HepG2 (cell line): ENCODE results near the gene PSMB3. TPM values are rescaled to one million over a fixed set of nuclear protein-coding genes. Genes with fewer than 3 reads are reported as not detected.

Experiments
- ARNT ChIP-seq: fragments of 450-650 bp; IDR thresholded peaks from 2 replicates; pipeline ENCODE4 v1.6.1; 2017
- BRCA1 ChIP-seq: sonication (generic); formaldehyde crosslinking; IDR thresholded peaks from 2 replicates; pipeline ENCODE4 v1.4.0; 2020; ENCODE audit warnings: missing genetic modification reagents
- BRF2 ChIP-seq: sonication (generic); formaldehyde crosslinking; IDR thresholded peaks from 2 replicates; pipeline ENCODE4 v1.8.1; 2022; ENCODE audit warnings: mild to moderate bottlenecking, missing genetic modification reagents
- DNMT1 ChIP-seq: sonication (generic); formaldehyde crosslinking; IDR thresholded peaks from 2 replicates; pipeline ENCODE4 v1.5.1; 2020; ENCODE audit warnings: mild to moderate bottlenecking, missing genetic modification reagents
- FOSL1 ChIP-seq: sonication (generic); formaldehyde crosslinking; IDR thresholded peaks from 2 replicates; pipeline ENCODE4 v1.9.0; 2021; ENCODE audit warnings: missing genetic modification reagents, borderline replicate concordance
- FOXC1 ChIP-seq: sonication (generic); formaldehyde crosslinking; IDR thresholded peaks from 2 replicates; pipeline ENCODE4 v1.8.0; 2022; ENCODE audit warnings: mild to moderate bottlenecking, missing genetic modification reagents, borderline replicate concordance
- FOXM1 ChIP-seq: sonication (generic); formaldehyde crosslinking; IDR thresholded peaks from 2 replicates; pipeline ENCODE4 v1.5.0; 2020; ENCODE audit warnings: missing genetic modification reagents
- KLF16 ChIP-seq, 2 experiments: sonication (generic) in 1 of 2; formaldehyde crosslinking in 1 of 2; IDR thresholded peaks; 2 replicates each; pipeline versions ENCODE4 v1.6.1 to v1.8.0; 2016 to 2023; ENCODE audit warnings: missing genetic modification reagents in 2 of 2, missing compliant biosample characterization in 1 of 2
- KMT2B ChIP-seq: IDR thresholded peaks from 2 replicates; pipeline ENCODE4 v1.6.1; 2016; ENCODE audit warnings: missing genetic modification reagents, missing compliant biosample characterization
- MYC ChIP-seq: sonication (generic); formaldehyde crosslinking; IDR thresholded peaks from 2 replicates; pipeline ENCODE4 v1.9.0; 2021; ENCODE audit warnings: missing genetic modification reagents, borderline replicate concordance
- MZF1 ChIP-seq: sonication (generic); formaldehyde crosslinking; IDR thresholded peaks from 2 replicates; pipeline ENCODE4 v1.8.1; 2023; ENCODE audit warnings: mild to moderate bottlenecking, missing genetic modification reagents, borderline replicate concordance
- PCBP2 ChIP-seq: fragments of 200-400 bp; formaldehyde crosslinking; optimal IDR thresholded peaks from 2 replicates; pipeline ENCODE3; 2018; ENCODE audit warnings: low read length, low read depth; ENCODE audit not compliant: poor library complexity, severe bottlenecking
- TAF15 ChIP-seq: fragments of 200-400 bp; formaldehyde crosslinking; IDR thresholded peaks from one replicate; pipeline ENCODE4 v1.6.1; 2018; ENCODE audit warnings: mild to moderate bottlenecking, low read depth, low read length; ENCODE audit not compliant: poor library complexity, severe bottlenecking
- ZBTB1 ChIP-seq: sonication (generic); formaldehyde crosslinking; IDR thresholded peaks from 2 replicates; pipeline ENCODE4 v1.4.0; 2020; ENCODE audit warnings: missing genetic modification reagents, borderline replicate concordance
- ZFP90 ChIP-seq: sonication (generic); formaldehyde crosslinking; IDR thresholded peaks from 2 replicates; pipeline ENCODE4 v1.8.0; 2022; ENCODE audit warnings: missing genetic modification reagents, mild to moderate bottlenecking, inconsistent platforms, borderline replicate concordance
- ZNF232 ChIP-seq: sonication (generic); formaldehyde crosslinking; IDR thresholded peaks from 2 replicates; pipeline ENCODE4 v1.4.0; 2020; ENCODE audit warnings: missing genetic modification reagents, borderline replicate concordance
- ZNF280D ChIP-seq: sonication (generic); formaldehyde crosslinking; IDR thresholded peaks from 2 replicates; pipeline ENCODE4 v1.5.1; 2020; ENCODE audit warnings: mild to moderate bottlenecking, missing genetic modification reagents
- ZNF34 ChIP-seq: sonication (generic); formaldehyde crosslinking; IDR thresholded peaks from 2 replicates; pipeline ENCODE4 v1.4.0; 2020; ENCODE audit warnings: mild to moderate bottlenecking, missing genetic modification reagents, borderline replicate concordance
- ZNF713 ChIP-seq: sonication (generic); formaldehyde crosslinking; IDR thresholded peaks from 2 replicates; pipeline ENCODE4 v1.4.0; 2020; ENCODE audit warnings: mild to moderate bottlenecking, missing genetic modification reagents
- ZNF766 ChIP-seq: sonication (generic); formaldehyde crosslinking; IDR thresholded peaks from 2 replicates; pipeline ENCODE4 v1.5.0; 2020; ENCODE audit warnings: missing genetic modification reagents, borderline replicate concordance
- ZNF770 ChIP-seq: sonication (generic); formaldehyde crosslinking; IDR thresholded peaks from 2 replicates; pipeline ENCODE4 v1.5.0; 2020; ENCODE audit warnings: mild to moderate bottlenecking, missing genetic modification reagents
- ZNF839 ChIP-seq: sonication (generic); formaldehyde crosslinking; IDR thresholded peaks from 2 replicates; pipeline ENCODE4 v1.4.0; 2020; ENCODE audit warnings: missing genetic modification reagents, mild to moderate bottlenecking, borderline replicate concordance
- polyA plus RNA-seq, 8 experiments: library from polyadenylated mRNA; depleted of rRNA in 3 of 8; stranded (reverse) in 7 of 8; unstranded in 1 of 8; fragments of >200 nt; fragmentation: Illumina TruSeq in 4 of 8; extraction: Trizol in 4 of 8; gene quantifications; 2 replicates each; pipeline versions ENCODE4 v1.2.1 to v1.2.3, GENCODE V29; 2011 to 2016; ENCODE audit warnings: low read depth in 4 of 8, missing spikeins in 1 of 8, mixed read lengths in 1 of 8; ENCODE audit not compliant: insufficient read depth in 1 of 8
- total RNA-seq, 5 experiments: library from RNA; depleted of rRNA; stranded (reverse); fragments of >200 nt; fragmentation: Illumina TruSeq; extraction: Trizol; gene quantifications; 2 replicates each; pipeline ENCODE4 v1.2.3, GENCODE V29; 2016; ENCODE audit warnings: low read depth in 1 of 5
- TF ChIP-seq, protein P1 (sequence below): IDR thresholded peaks from 2 replicates; pipeline ENCODE4 v1.6.1; 2016; ENCODE audit warnings: low read depth, borderline replicate concordance

The PSMB3 gene
- total and polyA plus RNA-seq, 2 of the 13 experiments (the other 11 are each of a cell fraction or from before 2014, with no cell fraction given) = 366 to 517 TPM

DNA sequence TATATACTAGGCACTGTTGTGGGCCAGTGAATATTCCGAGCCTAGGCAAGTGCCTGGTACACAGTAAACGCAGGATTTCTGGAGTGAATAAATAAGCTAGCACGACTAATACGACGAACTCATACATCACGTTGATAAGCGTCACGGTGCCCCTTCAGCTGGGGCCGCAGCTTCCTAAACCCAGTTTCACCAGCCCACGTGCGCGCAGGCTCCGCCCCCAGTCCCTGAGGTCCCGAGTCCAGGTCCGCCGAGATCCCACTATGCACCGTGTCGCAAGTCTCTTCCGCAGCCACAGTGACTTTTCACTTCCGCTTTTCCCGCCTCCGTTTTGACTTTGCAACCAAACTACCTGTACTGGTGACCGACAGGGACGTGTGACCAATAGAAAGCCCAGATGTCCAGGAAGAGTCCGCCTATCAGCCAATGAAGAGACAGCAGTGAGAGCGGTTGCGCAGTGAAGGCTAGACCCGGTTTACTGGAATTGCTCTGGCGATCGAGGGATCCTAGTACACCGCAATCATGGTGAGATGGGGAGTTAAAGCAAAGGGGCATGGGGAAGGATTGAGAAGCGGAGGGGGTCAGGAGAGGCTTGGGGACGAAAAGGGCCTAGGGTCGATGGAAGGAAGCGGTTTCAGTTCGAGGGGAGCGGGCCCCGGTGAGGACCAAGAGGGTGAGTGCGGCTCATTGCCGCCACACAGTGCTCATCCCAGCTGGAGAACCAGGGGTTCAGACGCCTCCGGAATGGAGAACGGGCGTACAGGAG lies at the start of gene PSMB3 (continued):
- TF ChIP-seq KLF16 (CRISPR knock-in tag; IDR thresholded peaks at IDR 0.05) (peak in 1 of 2 experiments; percentile 96; a peak in 2 of 4 replicates), MYC (CRISPR knock-in tag) (peak; percentile 100), BRF2 (CRISPR knock-in tag) (no peak; the same call in 1 of the 2 replicates), ZNF280D (CRISPR knock-in tag) (peak; percentile 18), PCBP2 (peak; percentile 64), ZNF839 (CRISPR knock-in tag) (no peak), ARNT (no peak), FOXM1 (CRISPR knock-in tag) (0 out of 2 replicates have a peak, but pooled peaks have one; percentile 55), ZNF770 (CRISPR knock-in tag) (no peak), ZBTB1 (CRISPR knock-in tag) (no peak), MZF1 (CRISPR knock-in tag) (no peak), DNMT1 (CRISPR knock-in tag) (no peak), ZNF766 (CRISPR knock-in tag) (peak; percentile 54; the same call in 1 of the 2 replicates), TAF15 (no peak), ZFP90 (CRISPR knock-in tag) (peak; percentile 59; the same call in 1 of the 2 replicates), ZNF34 (CRISPR knock-in tag) (peak; percentile 69; the same call in 1 of the 2 replicates), ZNF232 (no peak), FOXC1 (CRISPR knock-in tag) (peak; percentile 70), ZNF713 (CRISPR knock-in tag) (0 out of 2 replicates have a peak, but pooled peaks have one; percentile 16), KMT2B (CRISPR knock-in tag) (peak; percentile 95), FOSL1 (CRISPR knock-in tag) (0 out of 2 replicates have a peak, but pooled peaks have one; percentile 17), BRCA1 (CRISPR knock-in tag) (no peak)
- TF ChIP-seq, protein P1, sequence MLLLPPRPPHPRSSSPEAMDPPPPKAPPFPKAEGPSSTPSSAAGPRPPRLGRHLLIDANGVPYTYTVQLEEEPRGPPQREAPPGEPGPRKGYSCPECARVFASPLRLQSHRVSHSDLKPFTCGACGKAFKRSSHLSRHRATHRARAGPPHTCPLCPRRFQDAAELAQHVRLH = peak; percentile 93
